Measurements from ENCODE around the gene EFHB. TPM values are rescaled to one million over a fixed set of nuclear protein-coding genes. Genes with fewer than 3 reads are reported as not detected.

Gene EFHB
- total and polyA plus RNA-seq, 2 of the 13 experiments (the other 11 are each of a cell fraction or from before 2014, with no cell fraction given) = 0.15 to 0.42 TPM

GRCh38 chr3:19947549-19948225, 13.7 kb upstream of the EFHB start (continued):
- peak; percentile 51; the same call in 1 of the 2 replicates for TF ChIP-seq TIGD3 (CRISPR knock-in tag; IDR thresholded peaks at IDR 0.05; ENCODE audit: borderline replicate concordance)
- TF ChIP-seq MAZ (IDR thresholded peaks at IDR 0.05; ENCODE audit: borderline replicate concordance, low read depth, low read length) = no peak
- TF ChIP-seq MAZ (CRISPR knock-in tag; IDR thresholded peaks at IDR 0.05; ENCODE audit: low read depth) = 0 out of 2 replicates have a peak, but pooled peaks have one; percentile 34
- no peak for TF ChIP-seq ZNF180 (CRISPR knock-in tag; IDR thresholded peaks at IDR 0.05; ENCODE audit: borderline replicate concordance, low read depth)
- TF ChIP-seq ZNF224 (CRISPR knock-in tag; IDR thresholded peaks at IDR 0.05) = no peak
- no peak for TF ChIP-seq CHD4 (IDR thresholded peaks at IDR 0.05; ENCODE audit: borderline replicate concordance, low read length)
- peak; percentile 65; the same call in 1 of the 2 replicates for TF ChIP-seq ZNF383 (CRISPR knock-in tag; IDR thresholded peaks at IDR 0.05; ENCODE audit: borderline replicate concordance)
- TF ChIP-seq, protein P1, sequence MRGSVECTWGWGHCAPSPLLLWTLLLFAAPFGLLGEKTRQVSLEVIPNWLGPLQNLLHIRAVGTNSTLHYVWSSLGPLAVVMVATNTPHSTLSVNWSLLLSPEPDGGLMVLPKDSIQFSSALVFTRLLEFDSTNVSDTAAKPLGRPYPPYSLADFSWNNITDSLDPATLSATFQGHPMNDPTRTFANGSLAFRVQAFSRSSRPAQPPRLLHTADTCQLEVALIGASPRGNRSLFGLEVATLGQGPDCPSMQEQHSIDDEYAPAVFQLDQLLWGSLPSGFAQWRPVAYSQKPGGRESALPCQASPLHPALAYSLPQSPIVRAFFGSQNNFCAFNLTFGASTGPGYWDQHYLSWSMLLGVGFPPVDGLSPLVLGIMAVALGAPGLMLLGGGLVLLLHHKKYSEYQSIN (CRISPR knock-in tag; IDR thresholded peaks at IDR 0.05; ENCODE audit: borderline replicate concordance) = no peak
- peak; percentile 65 for TF ChIP-seq AGO2 (optimal IDR thresholded peaks at IDR 0.05; ENCODE audit: low read depth, low read length)
- no peak for TF ChIP-seq SRF (IDR thresholded peaks at IDR 0.05; ENCODE audit: low read depth, low read length)
- no peak for TF ChIP-seq THAP9 (CRISPR knock-in tag; IDR thresholded peaks at IDR 0.05; ENCODE audit: borderline replicate concordance)
- no peak for TF ChIP-seq MYC (CRISPR knock-in tag; IDR thresholded peaks at IDR 0.05; ENCODE audit: borderline replicate concordance)
- TF ChIP-seq HOXA9 (CRISPR knock-in tag; IDR thresholded peaks at IDR 0.05; ENCODE audit: borderline replicate concordance) = no peak
- no peak for TF ChIP-seq PLRG1 (conservative IDR thresholded peaks at IDR 0.05)
- no peak for TF ChIP-seq DZIP1 (CRISPR knock-in tag; IDR thresholded peaks at IDR 0.05)
- no peak for TF ChIP-seq SIX1 (CRISPR knock-in tag; IDR thresholded peaks at IDR 0.05; ENCODE audit: borderline replicate concordance)
- peak; percentile 91 for TF ChIP-seq YY1 (IDR thresholded peaks at IDR 0.05; ENCODE audit: insufficient read depth, insufficient replicate concordance, low read depth, low read length)
- TF ChIP-seq ZNF543 (CRISPR knock-in tag; IDR thresholded peaks at IDR 0.05) = no peak
- TF ChIP-seq GABPA (IDR thresholded peaks at IDR 0.05; ENCODE audit: low read depth, low read length) = no peak
- TF ChIP-seq GABPA (CRISPR knock-in tag; IDR thresholded peaks at IDR 0.05; ENCODE audit: low read depth) = no peak; the same call in 1 of the 2 replicates
- TF ChIP-seq ZNF562 (CRISPR knock-in tag; IDR thresholded peaks at IDR 0.05; ENCODE audit: borderline replicate concordance) = no peak
- TF ChIP-seq POLR2AphosphoS2 (IDR thresholded peaks at IDR 0.05; ENCODE audit: low read depth, low read length) = no peak
- no peak for TF ChIP-seq IKZF1 (IDR thresholded peaks at IDR 0.05)

Data from HepG2 (cell line).